ENCODE results near the gene MCTP2.

The MCTP2 gene

DNA sequence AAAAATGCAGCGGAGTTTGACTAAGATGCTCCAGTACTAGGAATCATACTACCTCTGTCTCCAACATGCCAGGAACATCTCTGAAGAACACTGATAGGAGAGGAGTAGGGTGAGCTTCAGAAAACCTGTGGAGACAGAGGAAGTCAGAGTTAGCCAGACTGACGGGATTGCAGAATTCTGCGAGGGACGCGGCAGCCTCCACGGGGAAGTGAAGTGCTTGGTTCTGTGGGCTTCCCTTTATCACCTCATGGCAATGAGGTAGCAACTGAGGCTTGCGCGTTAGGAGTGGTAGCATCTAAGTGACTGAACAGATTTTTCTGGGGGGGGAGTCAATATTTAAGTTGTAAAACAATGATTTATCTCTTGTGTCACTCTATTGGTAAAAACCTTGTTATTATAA is 226.3 kb downstream of the MCTP2 start:
- H3K4me3 ChIP-seq (ENCODE audit: control insufficient read depth, low read depth, low read length), result no peak overlapping the region
- DNase-seq (ENCODE audit: low read depth), result no peak
- TF ChIP-seq, protein P1, sequence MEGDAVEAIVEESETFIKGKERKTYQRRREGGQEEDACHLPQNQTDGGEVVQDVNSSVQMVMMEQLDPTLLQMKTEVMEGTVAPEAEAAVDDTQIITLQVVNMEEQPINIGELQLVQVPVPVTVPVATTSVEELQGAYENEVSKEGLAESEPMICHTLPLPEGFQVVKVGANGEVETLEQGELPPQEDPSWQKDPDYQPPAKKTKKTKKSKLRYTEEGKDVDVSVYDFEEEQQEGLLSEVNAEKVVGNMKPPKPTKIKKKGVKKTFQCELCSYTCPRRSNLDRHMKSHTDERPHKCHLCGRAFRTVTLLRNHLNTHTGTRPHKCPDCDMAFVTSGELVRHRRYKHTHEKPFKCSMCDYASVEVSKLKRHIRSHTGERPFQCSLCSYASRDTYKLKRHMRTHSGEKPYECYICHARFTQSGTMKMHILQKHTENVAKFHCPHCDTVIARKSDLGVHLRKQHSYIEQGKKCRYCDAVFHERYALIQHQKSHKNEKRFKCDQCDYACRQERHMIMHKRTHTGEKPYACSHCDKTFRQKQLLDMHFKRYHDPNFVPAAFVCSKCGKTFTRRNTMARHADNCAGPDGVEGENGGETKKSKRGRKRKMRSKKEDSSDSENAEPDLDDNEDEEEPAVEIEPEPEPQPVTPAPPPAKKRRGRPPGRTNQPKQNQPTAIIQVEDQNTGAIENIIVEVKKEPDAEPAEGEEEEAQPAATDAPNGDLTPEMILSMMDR (IDR thresholded peaks at IDR 0.05; ENCODE audit: control insufficient read depth, insufficient read depth, low read depth, low read length, missing control alignments), result no peak

DNA sequence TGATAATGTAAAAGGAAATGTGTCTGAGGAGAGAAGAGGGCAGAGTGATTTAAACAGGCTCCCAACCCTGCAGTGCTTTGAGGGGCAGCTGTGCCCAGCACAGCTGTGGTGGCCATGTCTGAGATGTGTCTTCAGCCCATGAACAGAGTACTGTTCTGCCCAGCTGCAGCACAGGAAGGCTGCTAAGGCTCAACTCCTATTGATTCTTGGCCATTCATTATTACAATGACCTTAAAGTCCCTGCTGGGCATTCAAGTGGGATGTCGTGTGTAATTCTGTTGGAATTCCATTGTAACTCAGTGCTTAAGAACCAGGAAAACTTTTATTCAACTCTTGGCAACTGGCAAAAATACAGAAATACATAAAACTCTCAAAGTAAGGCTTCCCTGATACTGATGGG is 229.3 kb downstream of the MCTP2 start:
- DNase-seq (ENCODE audit: low read depth), result no peak
- H3K4me3 ChIP-seq (ENCODE audit: control insufficient read depth, low read depth, low read length), result no peak overlapping the region
- TF ChIP-seq, protein P1 (IDR thresholded peaks at IDR 0.05; ENCODE audit: control insufficient read depth, insufficient read depth, low read depth, low read length, missing control alignments), result no peak

DNA sequence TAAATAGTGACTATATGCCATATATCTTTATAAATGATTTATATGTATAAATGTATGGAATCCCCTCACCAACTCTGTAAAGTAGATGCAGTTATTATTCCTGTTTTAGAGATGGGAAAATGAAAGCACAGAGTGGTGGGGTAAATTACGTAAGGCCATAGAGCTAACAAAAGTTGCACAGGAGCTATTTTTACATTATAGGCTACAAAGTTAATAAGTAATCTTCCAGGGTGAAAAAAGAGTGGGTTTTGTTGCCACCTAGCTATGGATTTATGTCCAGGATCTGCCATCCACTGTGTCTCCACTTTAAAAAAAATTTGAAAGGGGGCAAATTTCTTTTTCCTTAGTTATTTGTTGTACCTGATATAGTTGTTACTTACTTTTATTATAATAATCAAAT is 235.7 kb downstream of the MCTP2 start:
- H3K4me3 ChIP-seq (ENCODE audit: control insufficient read depth, low read depth, low read length), result no peak overlapping the region
- TF ChIP-seq, protein P1 (IDR thresholded peaks at IDR 0.05; ENCODE audit: control insufficient read depth, insufficient read depth, low read depth, low read length, missing control alignments), result no peak
- no peak for DNase-seq (ENCODE audit: low read depth)

DNA sequence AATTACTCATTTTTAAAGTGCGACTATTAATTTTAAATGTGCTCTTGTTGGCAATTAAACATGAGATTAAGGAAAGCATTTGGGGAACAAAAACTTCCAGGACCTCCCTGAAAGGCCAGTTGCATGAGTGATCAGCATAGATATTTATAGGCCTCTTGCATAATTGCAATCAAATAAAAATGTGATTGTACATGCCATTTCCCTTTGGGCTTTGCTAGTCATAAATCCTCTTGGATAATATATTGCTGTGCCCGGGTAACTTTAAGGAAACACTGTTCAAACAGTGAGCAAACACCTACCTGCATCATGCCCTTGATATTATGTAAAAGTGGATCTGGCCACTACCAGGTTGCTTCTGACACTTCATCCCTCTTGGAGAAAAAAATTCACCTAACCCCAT is 239.1 kb downstream of the MCTP2 start:
- TF ChIP-seq, protein P1 (IDR thresholded peaks at IDR 0.05; ENCODE audit: control insufficient read depth, insufficient read depth, low read depth, low read length, missing control alignments), result no peak
- DNase-seq (ENCODE audit: low read depth), result no peak
- H3K4me3 ChIP-seq (ENCODE audit: control insufficient read depth, low read depth, low read length), result no peak overlapping the region

DNA sequence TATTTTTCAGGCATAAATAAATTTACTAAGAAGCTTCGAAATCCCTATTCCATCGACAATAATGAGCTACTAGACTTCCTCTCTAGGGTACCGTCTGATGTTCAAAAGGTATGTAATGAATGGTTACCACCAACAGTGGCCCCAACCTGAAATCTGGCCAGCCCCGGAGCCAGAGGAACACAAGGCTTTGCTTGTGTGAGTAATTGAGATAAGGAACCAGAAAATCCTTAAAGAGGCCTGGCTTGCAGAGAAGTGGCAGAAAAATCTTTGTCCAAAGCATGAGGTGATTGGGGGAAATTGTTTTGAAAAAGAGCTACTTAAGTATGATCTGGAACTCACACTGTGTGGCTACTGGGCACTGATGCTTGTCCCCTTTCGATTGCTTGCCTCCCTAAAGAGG is 245.3 kb downstream of the MCTP2 start:
- no peak for DNase-seq (ENCODE audit: low read depth)
- H3K4me3 ChIP-seq (ENCODE audit: control insufficient read depth, low read depth, low read length), result no peak overlapping the region
- TF ChIP-seq, protein P1 (IDR thresholded peaks at IDR 0.05; ENCODE audit: control insufficient read depth, insufficient read depth, low read depth, low read length, missing control alignments), result no peak

DNA sequence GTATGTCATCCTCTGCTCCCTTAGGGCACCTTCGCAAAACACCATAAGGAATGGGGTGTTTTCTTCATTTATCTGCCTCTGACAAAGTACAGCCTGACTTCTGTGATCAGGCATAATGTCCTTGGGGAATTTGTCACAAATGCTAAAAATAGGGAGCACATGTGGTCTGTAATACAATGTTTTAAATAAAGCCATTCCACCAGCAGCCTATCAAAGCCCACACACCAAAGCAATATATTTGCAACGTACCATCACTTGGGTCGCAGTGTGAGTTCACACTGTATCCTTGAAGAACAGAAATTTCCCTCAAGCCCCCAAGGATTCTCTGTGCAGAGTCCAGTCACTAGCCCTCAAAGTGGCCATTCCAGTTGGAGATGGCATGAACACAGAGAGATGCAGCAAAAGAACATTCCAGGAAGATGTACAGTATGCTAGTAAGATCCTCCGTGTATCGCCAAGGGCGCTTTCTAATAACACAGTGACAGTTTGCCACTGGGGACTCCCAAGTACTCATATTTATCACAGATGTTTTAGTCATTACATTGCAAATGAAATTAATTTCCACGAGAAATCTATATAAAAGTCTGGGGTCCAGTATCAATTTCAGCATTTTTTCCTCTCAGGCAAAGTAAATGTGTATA is 246.7 kb downstream of the MCTP2 start:
- no peak for DNase-seq (ENCODE audit: low read depth)
- no peak overlapping the region for H3K4me3 ChIP-seq (ENCODE audit: control insufficient read depth, low read depth, low read length)
- TF ChIP-seq, protein P1 (IDR thresholded peaks at IDR 0.05; ENCODE audit: control insufficient read depth, insufficient read depth, low read depth, low read length, missing control alignments), result no peak

Measured in AG09309 (cell line).